Measurements from ENCODE around the gene CCBE1. TPM values are rescaled to one million over a fixed set of nuclear protein-coding genes. Genes with fewer than 3 reads are reported as not detected.

Gene CCBE1
- total RNA-seq, 1 experiment from 2014 or later = not detected

GRCh38 chr18:59432803-59433597, 264.2 kb downstream of the CCBE1 start:
- Histone ChIP-seq H3K9me3 (replicated peaks) (no peaks in the 10 kb centered on the region), H3K27me3 (no peaks in the 10 kb centered on the region), H3K36me3 (no peaks in the 10 kb centered on the region), H3K4me3 (no peak overlapping the region), H3K4me1 (no peaks in the 10 kb centered on the region), H3K27ac (no peak overlapping the region)
- no peak for DNase-seq

GRCh38 chr18:59431131-59431530, 266.1 kb downstream of the CCBE1 start:
- H3K4me3 ChIP-seq = no peak overlapping the region
- H3K27me3 ChIP-seq = no peaks in the 10 kb centered on the region
- H3K36me3 ChIP-seq = no peaks in the 10 kb centered on the region
- no peak overlapping the region for H3K27ac ChIP-seq
- no peaks in the 10 kb centered on the region for H3K9me3 ChIP-seq (replicated peaks)
- no peaks in the 10 kb centered on the region for H3K4me1 ChIP-seq
- no peak for DNase-seq

GRCh38 chr18:59429608-59430007, 267.6 kb downstream of the CCBE1 start:
- H3K36me3 ChIP-seq = no peaks in the 10 kb centered on the region
- DNase-seq = no peak
- no peak overlapping the region for H3K4me3 ChIP-seq
- H3K27ac ChIP-seq = no peak overlapping the region
- H3K4me1 ChIP-seq = no peaks in the 10 kb centered on the region
- no peaks in the 10 kb centered on the region for H3K9me3 ChIP-seq (replicated peaks)
- no peaks in the 10 kb centered on the region for H3K27me3 ChIP-seq

GRCh38 chr18:59428018-59428417, 269.2 kb downstream of the CCBE1 start:
- Histone ChIP-seq H3K36me3 (no peaks in the 10 kb centered on the region), H3K27me3 (no peaks in the 10 kb centered on the region), H3K27ac (no peak overlapping the region), H3K9me3 (replicated peaks) (no peaks in the 10 kb centered on the region), H3K4me3 (no peak overlapping the region), H3K4me1 (no peaks in the 10 kb centered on the region)
- DNase-seq = no peak

- no peak for DNase-seq
- Histone ChIP-seq H3K9me3 (replicated peaks) (no peaks in the 10 kb centered on the region), H3K4me3 (no peak overlapping the region), H3K27ac (no peak overlapping the region), H3K27me3 (no peaks in the 10 kb centered on the region), H3K36me3 (no peaks in the 10 kb centered on the region), H3K4me1 (no peaks in the 10 kb centered on the region)
Observed at GRCh38 chr18:59426855-59427254, 270.4 kb downstream of the CCBE1 start.

GRCh38 chr18:59423259-59423658, 274.0 kb downstream of the CCBE1 start:
- Histone ChIP-seq H3K27ac (no peak overlapping the region), H3K4me1 (no peaks in the 10 kb centered on the region), H3K4me3 (no peak overlapping the region), H3K27me3 (no peaks in the 10 kb centered on the region), H3K9me3 (replicated peaks) (no peaks in the 10 kb centered on the region), H3K36me3 (no peaks in the 10 kb centered on the region)
- no peak for DNase-seq

GRCh38 chr18:59420244-59420643, 277.0 kb downstream of the CCBE1 start:
- DNase-seq = no peak
- H3K27ac ChIP-seq = no peak overlapping the region
- no peaks in the 10 kb centered on the region for H3K27me3 ChIP-seq
- H3K9me3 ChIP-seq (replicated peaks) = no peaks in the 10 kb centered on the region
- no peaks in the 10 kb centered on the region for H3K36me3 ChIP-seq
- no peak overlapping the region for H3K4me3 ChIP-seq
- no peaks in the 10 kb centered on the region for H3K4me1 ChIP-seq

GRCh38 chr18:59419386-59419785, 277.8 kb downstream of the CCBE1 start:
- no peaks in the 10 kb centered on the region for H3K36me3 ChIP-seq
- no peaks in the 10 kb centered on the region for H3K27me3 ChIP-seq
- H3K4me3 ChIP-seq = no peak overlapping the region
- H3K27ac ChIP-seq = no peak overlapping the region
- no peaks in the 10 kb centered on the region for H3K9me3 ChIP-seq (replicated peaks)
- H3K4me1 ChIP-seq = no peaks in the 10 kb centered on the region
- no peak for DNase-seq

GRCh38 chr18:59416818-59417217, 280.4 kb downstream of the CCBE1 start:
- Histone ChIP-seq H3K4me3 (no peak overlapping the region), H3K9me3 (replicated peaks) (no peaks in the 10 kb centered on the region), H3K36me3 (no peaks in the 10 kb centered on the region), H3K27ac (no peak overlapping the region), H3K4me1 (no peaks in the 10 kb centered on the region), H3K27me3 (no peaks in the 10 kb centered on the region)
- DNase-seq = peak in 1 of 2 experiments; percentile 3

GRCh38 chr18:59414111-59414653, 283.0 kb downstream of the CCBE1 start:
- no peaks in the 10 kb centered on the region for H3K4me1 ChIP-seq
- no peaks in the 10 kb centered on the region for H3K27me3 ChIP-seq
- no peak overlapping the region for H3K4me3 ChIP-seq
- H3K27ac ChIP-seq = no peak overlapping the region
- H3K36me3 ChIP-seq = no peaks in the 10 kb centered on the region
- H3K9me3 ChIP-seq (replicated peaks) = no peaks in the 10 kb centered on the region
- DNase-seq = no peak

GRCh38 chr18:59402432-59403090, 294.7 kb downstream of the CCBE1 start:
- Histone ChIP-seq H3K4me3 (no peak overlapping the region), H3K4me1 (no peaks in the 10 kb centered on the region), H3K36me3 (no peaks in the 10 kb centered on the region), H3K9me3 (replicated peaks) (no peaks in the 10 kb centered on the region), H3K27me3 (no peaks in the 10 kb centered on the region), H3K27ac (no peak overlapping the region)
- DNase-seq = peak; percentile 44 to 75

GRCh38 chr18:59400407-59400806, 296.8 kb downstream of the CCBE1 start:
- DNase-seq = no peak
- Histone ChIP-seq H3K4me1 (no peaks in the 10 kb centered on the region), H3K4me3 (no peak overlapping the region), H3K36me3 (no peaks in the 10 kb centered on the region), H3K9me3 (replicated peaks) (no peaks in the 10 kb centered on the region), H3K27ac (no peak overlapping the region), H3K27me3 (no peaks in the 10 kb centered on the region)

- H3K4me3 ChIP-seq = no peak overlapping the region
- H3K27ac ChIP-seq = no peak overlapping the region
- no peaks in the 10 kb centered on the region for H3K9me3 ChIP-seq (replicated peaks)
- H3K4me1 ChIP-seq = no peaks in the 10 kb centered on the region
- no peaks in the 10 kb centered on the region for H3K27me3 ChIP-seq
- DNase-seq = no peak
- H3K36me3 ChIP-seq = no peaks in the 10 kb centered on the region
Observed at GRCh38 chr18:59395226-59396175, 301.7 kb downstream of the CCBE1 start.

GRCh38 chr18:59393381-59393780, 303.8 kb downstream of the CCBE1 start:
- Histone ChIP-seq H3K4me3 (no peak overlapping the region), H3K4me1 (no peaks in the 10 kb centered on the region), H3K27ac (no peak overlapping the region), H3K27me3 (no peaks in the 10 kb centered on the region), H3K36me3 (no peaks in the 10 kb centered on the region), H3K9me3 (replicated peaks) (no peaks in the 10 kb centered on the region)
- no peak for DNase-seq

GRCh38 chr18:59388817-59389216, 308.4 kb downstream of the CCBE1 start:
- no peaks in the 10 kb centered on the region for H3K4me1 ChIP-seq
- H3K27me3 ChIP-seq = no peaks in the 10 kb centered on the region
- H3K9me3 ChIP-seq (replicated peaks) = no peaks in the 10 kb centered on the region
- no peaks in the 10 kb centered on the region for H3K36me3 ChIP-seq
- H3K4me3 ChIP-seq = no peak overlapping the region
- no peak overlapping the region for H3K27ac ChIP-seq
- no peak for DNase-seq
